Measurements from ENCODE around the gene PHACTR2.

PHACTR2 gene

DNA sequence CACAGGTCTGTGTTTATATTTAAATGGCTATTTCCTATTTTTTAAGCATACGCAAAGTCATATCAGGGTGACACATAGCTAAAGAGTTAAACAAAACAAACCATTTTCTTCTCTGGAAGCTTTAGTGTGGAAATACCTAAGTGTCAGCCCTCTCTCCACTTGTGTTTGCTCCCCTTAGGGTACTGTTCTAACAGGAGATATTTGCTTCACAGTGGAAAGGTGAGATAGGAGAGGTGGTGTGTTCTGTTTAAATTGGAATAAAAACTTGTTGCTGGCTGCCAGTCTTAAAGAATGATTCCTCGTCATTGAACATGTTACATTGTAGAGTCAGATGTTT is 18.9 kb downstream of the PHACTR2 start:
- DNase-seq = no peak
- Histone ChIP-seq H3K36me3 (ENCODE audit: control insufficient read depth in 4 of 4, insufficient read depth in 4 of 4, low read length in 3 of 4) (peaks cover 0 to 2% (median 0%) of the 10 kb centered on the region in 4 experiments), H3K27ac (ENCODE audit: insufficient read depth in 1 of 2, low read depth in 1 of 2, low read length in 2 of 2, poor library complexity in 1 of 2, severe bottlenecking in 2 of 2) (no peak overlapping the region), H3K27me3 (replicated peaks in 2 of 5; ENCODE audit: control insufficient read depth in 4 of 5, insufficient read depth in 5 of 5, low read length in 4 of 5) (no peaks in the 10 kb centered on the region), H3K9me3 (ENCODE audit: control extremely low read depth in 1 of 5, control insufficient read depth in 4 of 5, insufficient read depth in 2 of 5, low read depth in 1 of 5, low read length in 4 of 5) (no peaks in the 10 kb centered on the region), H3K4me3 (ENCODE audit: control insufficient read depth in 1 of 7, extremely low read depth in 1 of 7, insufficient read depth in 4 of 7, low read depth in 2 of 7, low read length in 6 of 7) (no peak overlapping the region), H3K4me1 (ENCODE audit: control extremely low read depth in 1 of 4, control insufficient read depth in 4 of 4, insufficient read depth in 4 of 4, low read length in 3 of 4) (peaks cover 11 to 20% (median 12%) of the 10 kb centered on the region in 4 experiments)
- ChIA-PET CTCF (no interaction called here), POLR2A (no interaction called here)
- no CpG with 5 or more reads among the region's 2 CpGs for WGBS (ENCODE audit: insufficient coverage)

- CTCF ChIA-PET = no interaction called here
- H3K27me3 ChIP-seq (replicated peaks in 2 of 5; ENCODE audit: control insufficient read depth in 4 of 5, insufficient read depth in 5 of 5, low read length in 4 of 5) = no peaks in the 10 kb centered on the region
- H3K9me3 ChIP-seq (ENCODE audit: control extremely low read depth in 1 of 5, control insufficient read depth in 4 of 5, insufficient read depth in 2 of 5, low read depth in 1 of 5, low read length in 4 of 5) = no peaks in the 10 kb centered on the region
- 100% methylated on average over 1 of the region's 2 CpGs for WGBS (ENCODE audit: insufficient coverage)
- H3K36me3 ChIP-seq (ENCODE audit: control insufficient read depth in 4 of 4, insufficient read depth in 4 of 4, low read length in 3 of 4) = peaks cover 0 to 2% (median 0%) of the 10 kb centered on the region in 4 experiments
- peaks cover 11 to 20% (median 12%) of the 10 kb centered on the region in 4 experiments for H3K4me1 ChIP-seq (ENCODE audit: control extremely low read depth in 1 of 4, control insufficient read depth in 4 of 4, insufficient read depth in 4 of 4, low read length in 3 of 4)
- POLR2A ChIA-PET = no interaction called here
- no peak for DNase-seq
- H3K27ac ChIP-seq (ENCODE audit: insufficient read depth in 1 of 2, low read depth in 1 of 2, low read length in 2 of 2, poor library complexity in 1 of 2, severe bottlenecking in 2 of 2) = no peak overlapping the region
- no peak overlapping the region for H3K4me3 ChIP-seq (ENCODE audit: control insufficient read depth in 1 of 7, extremely low read depth in 1 of 7, insufficient read depth in 4 of 7, low read depth in 2 of 7, low read length in 6 of 7)
Observed at GRCh38 chr6:143697076-143697800, 19.5 kb downstream of the PHACTR2 start.

GRCh38 chr6:143698329-143698728 is 20.6 kb downstream of the PHACTR2 start:
- Histone ChIP-seq H3K4me1 (ENCODE audit: control extremely low read depth in 1 of 4, control insufficient read depth in 4 of 4, insufficient read depth in 4 of 4, low read length in 3 of 4) (peaks cover 11 to 20% (median 12%) of the 10 kb centered on the region in 4 experiments), H3K36me3 (ENCODE audit: control insufficient read depth in 4 of 4, insufficient read depth in 4 of 4, low read length in 3 of 4) (peaks cover 0 to 2% (median 0%) of the 10 kb centered on the region in 4 experiments), H3K4me3 (ENCODE audit: control insufficient read depth in 1 of 7, extremely low read depth in 1 of 7, insufficient read depth in 4 of 7, low read depth in 2 of 7, low read length in 6 of 7) (no peak overlapping the region), H3K27me3 (replicated peaks in 2 of 5; ENCODE audit: control insufficient read depth in 4 of 5, insufficient read depth in 5 of 5, low read length in 4 of 5) (no peaks in the 10 kb centered on the region), H3K9me3 (ENCODE audit: control extremely low read depth in 1 of 5, control insufficient read depth in 4 of 5, insufficient read depth in 2 of 5, low read depth in 1 of 5, low read length in 4 of 5) (no peaks in the 10 kb centered on the region), H3K27ac (ENCODE audit: insufficient read depth in 1 of 2, low read depth in 1 of 2, low read length in 2 of 2, poor library complexity in 1 of 2, severe bottlenecking in 2 of 2) (no peak overlapping the region)
- DNase-seq = no peak
- POLR2A ChIA-PET = no interaction called here
- 100% methylated on average over 2 of the region's 3 CpGs for WGBS (ENCODE audit: insufficient coverage)
- CTCF ChIA-PET = no interaction called here

- no peak overlapping the region for H3K4me3 ChIP-seq (ENCODE audit: control insufficient read depth in 1 of 7, extremely low read depth in 1 of 7, insufficient read depth in 4 of 7, low read depth in 2 of 7, low read length in 6 of 7)
- DNase-seq = peak in 2 of 3 donors; percentile 6 to 27
- H3K4me1 ChIP-seq (ENCODE audit: control extremely low read depth in 1 of 4, control insufficient read depth in 4 of 4, insufficient read depth in 4 of 4, low read length in 3 of 4) = peaks cover 11 to 20% (median 12%) of the 10 kb centered on the region in 4 experiments
- H3K27ac ChIP-seq (ENCODE audit: insufficient read depth in 1 of 2, low read depth in 1 of 2, low read length in 2 of 2, poor library complexity in 1 of 2, severe bottlenecking in 2 of 2) = no peak overlapping the region
- no peaks in the 10 kb centered on the region for H3K27me3 ChIP-seq (replicated peaks in 2 of 5; ENCODE audit: control insufficient read depth in 4 of 5, insufficient read depth in 5 of 5, low read length in 4 of 5)
- H3K9me3 ChIP-seq (ENCODE audit: control extremely low read depth in 1 of 5, control insufficient read depth in 4 of 5, insufficient read depth in 2 of 5, low read depth in 1 of 5, low read length in 4 of 5) = no peaks in the 10 kb centered on the region
- CTCF ChIA-PET = no interaction called here
- peaks cover 0 to 2% (median 0%) of the 10 kb centered on the region in 4 experiments for H3K36me3 ChIP-seq (ENCODE audit: control insufficient read depth in 4 of 4, insufficient read depth in 4 of 4, low read length in 3 of 4)
- WGBS (ENCODE audit: insufficient coverage) = 98% methylated on average over 8 of the region's 8 CpGs
- POLR2A ChIA-PET = no interaction called here
Observed at GRCh38 chr6:143698759-143699429, 21.1 kb downstream of the PHACTR2 start.

GRCh38 chr6:143699430-143699825 is 21.7 kb downstream of the PHACTR2 start:
- no peak overlapping the region for H3K4me3 ChIP-seq (ENCODE audit: control insufficient read depth in 1 of 7, extremely low read depth in 1 of 7, insufficient read depth in 4 of 7, low read depth in 2 of 7, low read length in 6 of 7)
- peaks cover 11 to 20% (median 12%) of the 10 kb centered on the region in 4 experiments for H3K4me1 ChIP-seq (ENCODE audit: control extremely low read depth in 1 of 4, control insufficient read depth in 4 of 4, insufficient read depth in 4 of 4, low read length in 3 of 4)
- ChIA-PET POLR2A (no interaction called here), CTCF (no interaction called here)
- no peak for DNase-seq
- no peaks in the 10 kb centered on the region for H3K9me3 ChIP-seq (ENCODE audit: control extremely low read depth in 1 of 5, control insufficient read depth in 4 of 5, insufficient read depth in 2 of 5, low read depth in 1 of 5, low read length in 4 of 5)
- 100% methylated on average over 3 of the region's 3 CpGs for WGBS (ENCODE audit: insufficient coverage)
- H3K27ac ChIP-seq (ENCODE audit: insufficient read depth in 1 of 2, low read depth in 1 of 2, low read length in 2 of 2, poor library complexity in 1 of 2, severe bottlenecking in 2 of 2) = no peak overlapping the region
- no peaks in the 10 kb centered on the region for H3K27me3 ChIP-seq (replicated peaks in 2 of 5; ENCODE audit: control insufficient read depth in 4 of 5, insufficient read depth in 5 of 5, low read length in 4 of 5)
- no peaks in the 10 kb centered on the region for H3K36me3 ChIP-seq (ENCODE audit: control insufficient read depth in 4 of 4, insufficient read depth in 4 of 4, low read length in 3 of 4)

- Histone ChIP-seq H3K27me3 (replicated peaks in 2 of 5; ENCODE audit: control insufficient read depth in 4 of 5, insufficient read depth in 5 of 5, low read length in 4 of 5) (no peaks in the 10 kb centered on the region), H3K4me3 (ENCODE audit: control insufficient read depth in 1 of 7, extremely low read depth in 1 of 7, insufficient read depth in 4 of 7, low read depth in 2 of 7, low read length in 6 of 7) (no peak overlapping the region), H3K9me3 (ENCODE audit: control extremely low read depth in 1 of 5, control insufficient read depth in 4 of 5, insufficient read depth in 2 of 5, low read depth in 1 of 5, low read length in 4 of 5) (no peaks in the 10 kb centered on the region), H3K36me3 (ENCODE audit: control insufficient read depth in 4 of 4, insufficient read depth in 4 of 4, low read length in 3 of 4) (peaks cover 0 to 4% (median 0%) of the 10 kb centered on the region in 4 experiments), H3K27ac (ENCODE audit: insufficient read depth in 1 of 2, low read depth in 1 of 2, low read length in 2 of 2, poor library complexity in 1 of 2, severe bottlenecking in 2 of 2) (no peak overlapping the region), H3K4me1 (ENCODE audit: control extremely low read depth in 1 of 4, control insufficient read depth in 4 of 4, insufficient read depth in 4 of 4, low read length in 3 of 4) (peaks cover 1 to 6% (median 3%) of the 10 kb centered on the region in 4 experiments)
- ChIA-PET POLR2A (no interaction called here), CTCF (no interaction called here)
- no peak for DNase-seq
- 100% methylated on average over 6 of the region's 8 CpGs for WGBS (ENCODE audit: insufficient coverage)
Observed at GRCh38 chr6:143700684-143701348, 23.1 kb downstream of the PHACTR2 start.
